ENCODE data around the gene OOSP1. TPM values are rescaled to one million over a fixed set of nuclear protein-coding genes. Genes with fewer than 3 reads are reported as not detected.

The OOSP1 gene
- total RNA-seq, 1 donor from 2014 or later = not detected

DNA sequence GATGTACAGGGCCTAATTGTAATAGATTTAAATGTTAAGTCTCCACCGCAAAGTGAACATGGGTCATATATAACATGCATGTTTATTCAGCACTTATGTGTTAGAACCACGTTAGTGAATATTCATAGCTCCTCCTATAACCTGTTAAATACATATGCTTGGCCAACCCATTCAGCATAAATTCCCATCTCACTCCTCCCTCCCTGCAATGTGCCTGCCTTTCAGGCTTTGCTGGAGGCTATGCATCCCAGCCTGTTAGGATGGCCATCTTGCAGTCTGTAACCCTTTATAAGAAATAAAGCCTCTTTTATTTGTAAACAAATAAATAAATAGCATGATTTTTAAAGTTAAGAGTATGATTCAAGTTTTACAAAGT is 23.9 kb downstream of the OOSP1 start:
- DNase-seq (no peak), ATAC-seq (no peak)
- no peaks in the 10 kb centered on the region for H3K9me3 ChIP-seq
- H3K27ac ChIP-seq = no peak overlapping the region
- no peaks in the 10 kb centered on the region for H3K4me1 ChIP-seq
- TF ChIP-seq CTCF (IDR thresholded peaks at IDR 0.05) = no peak
- H3K36me3 ChIP-seq = no peaks in the 10 kb centered on the region
- H3K4me3 ChIP-seq = no peak overlapping the region
- intact Hi-C loops (cut with DNase I) = no loop called here
- no peaks in the 10 kb centered on the region for H3K27me3 ChIP-seq

DNA sequence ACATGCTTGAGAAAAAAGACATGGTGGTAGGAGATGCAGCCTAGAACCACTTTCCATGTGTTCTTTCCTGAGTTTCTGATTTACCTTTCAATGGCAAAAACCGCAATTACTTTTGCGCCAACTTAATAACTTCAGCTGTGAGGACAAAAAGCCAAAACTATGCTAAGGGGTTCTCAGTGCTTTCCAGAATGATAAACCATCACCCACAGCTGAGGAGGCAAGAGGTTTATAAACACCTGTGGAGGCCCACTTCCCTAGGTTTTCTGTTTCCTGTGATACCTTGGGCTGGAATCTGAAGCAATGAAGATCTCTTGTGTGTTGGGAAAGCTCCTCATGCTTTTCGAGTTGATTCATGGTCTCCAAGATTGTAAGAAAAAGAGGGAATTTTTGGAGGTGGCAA is 25.5 kb downstream of the OOSP1 start, which contains the start of gene OOSP4A:
Gene OOSP4A (plus strand): TSS at position 301 of the 400 bp plus-strand sequence. CDS start 0 bp downstream, at position 301.
- Histone ChIP-seq H3K4me3 (no peak within 1 kb of the TSS), H3K27me3 (no peaks in the 10 kb centered on the region), H3K4me1 (no peaks in the 10 kb centered on the region), H3K9me3 (no peaks in the 10 kb centered on the region), H3K36me3 (no peaks in the 10 kb centered on the region), H3K27ac (no peak within 1 kb of the TSS)
- TF ChIP-seq CTCF (IDR thresholded peaks at IDR 0.05) = no peak
- DNase-seq (no peak), ATAC-seq (no peak)
- intact Hi-C loops (cut with DNase I) = no loop called here

- no peaks in the 10 kb centered on the region for H3K9me3 ChIP-seq
- ATAC-seq (no peak), DNase-seq (no peak)
- H3K4me3 ChIP-seq = no peak overlapping the region
- no peak for TF ChIP-seq CTCF (IDR thresholded peaks at IDR 0.05)
- intact Hi-C loops (cut with DNase I) = no loop called here
- no peaks in the 10 kb centered on the region for H3K4me1 ChIP-seq
- H3K27ac ChIP-seq = no peak overlapping the region
- H3K36me3 ChIP-seq = no peaks in the 10 kb centered on the region
- H3K27me3 ChIP-seq = no peaks in the 10 kb centered on the region
These were observed 27.2 kb downstream of the OOSP1 start for GRCh38 chr11:59965424-59965823.

DNA sequence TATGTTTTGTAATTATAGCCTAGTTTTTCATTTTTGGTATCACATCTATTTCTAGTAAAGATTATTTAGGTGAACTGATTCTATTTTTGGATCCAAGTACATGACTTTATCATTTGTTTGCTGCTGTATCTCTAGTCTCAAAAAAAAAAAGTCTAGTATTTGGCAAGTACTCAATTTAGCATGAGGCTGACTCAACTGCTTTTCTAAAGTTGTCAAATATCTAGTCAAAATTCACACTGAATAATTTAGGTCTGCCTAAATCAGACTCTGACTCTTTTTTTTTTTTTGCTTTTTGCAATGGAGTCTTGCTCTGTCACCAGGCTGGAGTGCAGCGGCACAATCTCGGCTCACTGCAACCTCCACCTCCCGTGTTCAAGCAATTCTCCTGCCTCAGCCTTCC is 28.0 kb downstream of the OOSP1 start:
- no peak for TF ChIP-seq CTCF (IDR thresholded peaks at IDR 0.05)
- H3K9me3 ChIP-seq = no peaks in the 10 kb centered on the region
- no peaks in the 10 kb centered on the region for H3K36me3 ChIP-seq
- intact Hi-C loops (cut with DNase I) = no loop called here
- H3K27me3 ChIP-seq = no peaks in the 10 kb centered on the region
- no peaks in the 10 kb centered on the region for H3K4me1 ChIP-seq
- H3K4me3 ChIP-seq = no peak overlapping the region
- no peak for DNase-seq
- H3K27ac ChIP-seq = no peak overlapping the region
- no peak for ATAC-seq

GRCh38 chr11:59967677-59968394 is 29.6 kb downstream of the OOSP1 start:
- ATAC-seq = no peak
- intact Hi-C loops (cut with DNase I) = no loop called here
- Histone ChIP-seq H3K9me3 (no peaks in the 10 kb centered on the region), H3K27me3 (no peaks in the 10 kb centered on the region), H3K4me1 (no peaks in the 10 kb centered on the region), H3K4me3 (no peak overlapping the region), H3K36me3 (no peaks in the 10 kb centered on the region), H3K27ac (no peak overlapping the region)
- no peak for DNase-seq
- TF ChIP-seq CTCF (IDR thresholded peaks at IDR 0.05) = no peak

- no peak overlapping the region for H3K27ac ChIP-seq
- no peaks in the 10 kb centered on the region for H3K36me3 ChIP-seq
- H3K4me3 ChIP-seq = no peak overlapping the region
- TF ChIP-seq CTCF (IDR thresholded peaks at IDR 0.05) = no peak
- no peaks in the 10 kb centered on the region for H3K27me3 ChIP-seq
- DNase-seq (no peak), ATAC-seq (no peak)
- no peaks in the 10 kb centered on the region for H3K9me3 ChIP-seq
- intact Hi-C loops (cut with DNase I) = no loop called here
- H3K4me1 ChIP-seq = no peaks in the 10 kb centered on the region
These were observed 30.2 kb downstream of the OOSP1 start for GRCh38 chr11:59968395-59968783.

All from upper lobe of right lung (tissue), 1 donor.